Mammary epithelial cell (primary cell): Measurements from ENCODE around the gene MPDU1.

ENCODE experiments used
- EZH2 ChIP-seq: IDR thresholded peaks from 2 replicates; pipeline ENCODE4 v1.6.1; 2012; ENCODE audit warnings: low read length, inconsistent platforms, borderline replicate concordance
- TF ChIP-seq, protein P1 (sequence below), 2 donors: IDR thresholded peaks in 1 of 2; conservative IDR thresholded peaks in 1 of 2; 2 replicates each; pipeline ENCODE4 v1.5.1; 2011 to 2012; ENCODE audit warnings: inconsistent platforms in 2 of 2, low read length in 2 of 2, mild to moderate bottlenecking in 2 of 2, control low read depth in 1 of 2, low read depth in 1 of 2; ENCODE audit not compliant: insufficient read depth in 1 of 2; ENCODE audit errors: extremely low read depth in 1 of 2

DNA sequence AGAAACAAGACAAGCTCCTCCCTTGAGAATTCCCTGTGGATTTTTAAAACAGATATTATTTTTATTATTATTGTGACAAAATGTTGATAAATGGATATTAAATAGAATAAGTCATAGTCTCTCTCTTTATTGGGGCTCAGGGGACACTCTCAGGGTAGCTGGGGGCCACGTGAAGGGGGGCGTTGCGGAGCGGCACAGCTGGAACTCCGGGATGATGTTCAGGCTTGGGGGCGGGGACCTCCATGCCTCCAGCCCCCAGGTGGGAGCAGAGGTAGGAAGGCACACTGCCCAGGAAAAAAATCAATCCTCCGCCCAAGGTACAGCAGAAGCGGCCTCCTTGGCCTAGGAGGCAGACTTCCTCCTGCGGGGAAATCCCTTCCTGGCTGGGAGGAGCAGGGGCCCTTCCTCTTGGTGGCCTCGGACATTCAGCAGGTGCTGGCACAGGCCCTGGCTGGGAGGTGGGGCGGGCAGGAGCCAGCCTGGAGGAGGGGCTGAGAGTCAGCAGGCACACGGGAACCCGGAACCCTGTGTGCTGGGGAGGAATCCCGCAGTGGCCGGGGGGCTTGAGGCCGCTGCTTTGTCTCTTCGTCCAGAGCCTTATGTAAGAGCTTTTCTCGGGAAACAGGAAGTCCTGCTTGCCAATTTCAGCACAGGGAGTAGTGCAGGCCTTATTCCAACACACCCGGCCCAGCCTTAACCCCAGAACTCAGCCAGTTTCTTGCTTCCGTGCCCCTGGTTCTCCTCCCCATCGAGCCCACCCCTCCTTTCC lies 25.7 kb upstream of the MPDU1 start:
- TF ChIP-seq, protein P1, sequence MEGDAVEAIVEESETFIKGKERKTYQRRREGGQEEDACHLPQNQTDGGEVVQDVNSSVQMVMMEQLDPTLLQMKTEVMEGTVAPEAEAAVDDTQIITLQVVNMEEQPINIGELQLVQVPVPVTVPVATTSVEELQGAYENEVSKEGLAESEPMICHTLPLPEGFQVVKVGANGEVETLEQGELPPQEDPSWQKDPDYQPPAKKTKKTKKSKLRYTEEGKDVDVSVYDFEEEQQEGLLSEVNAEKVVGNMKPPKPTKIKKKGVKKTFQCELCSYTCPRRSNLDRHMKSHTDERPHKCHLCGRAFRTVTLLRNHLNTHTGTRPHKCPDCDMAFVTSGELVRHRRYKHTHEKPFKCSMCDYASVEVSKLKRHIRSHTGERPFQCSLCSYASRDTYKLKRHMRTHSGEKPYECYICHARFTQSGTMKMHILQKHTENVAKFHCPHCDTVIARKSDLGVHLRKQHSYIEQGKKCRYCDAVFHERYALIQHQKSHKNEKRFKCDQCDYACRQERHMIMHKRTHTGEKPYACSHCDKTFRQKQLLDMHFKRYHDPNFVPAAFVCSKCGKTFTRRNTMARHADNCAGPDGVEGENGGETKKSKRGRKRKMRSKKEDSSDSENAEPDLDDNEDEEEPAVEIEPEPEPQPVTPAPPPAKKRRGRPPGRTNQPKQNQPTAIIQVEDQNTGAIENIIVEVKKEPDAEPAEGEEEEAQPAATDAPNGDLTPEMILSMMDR (conservative IDR thresholded peaks at IDR 0.05 in 1 of 2, IDR thresholded peaks at IDR 0.05 in 1 of 2; ENCODE audit: extremely low read depth in 1 of 2, insufficient read depth in 1 of 2, low read depth in 1 of 2, low read length in 2 of 2), result no peak
- no peak for TF ChIP-seq EZH2
